ENCODE results near the gene NUMB. TPM values are rescaled to one million over a fixed set of nuclear protein-coding genes. Genes with fewer than 3 reads are reported as not detected.

Gene NUMB
- total and polyA plus RNA-seq, 2 of the 4 experiments (the other 2 are of a cell fraction) = 45.9 to 114 TPM

DNA sequence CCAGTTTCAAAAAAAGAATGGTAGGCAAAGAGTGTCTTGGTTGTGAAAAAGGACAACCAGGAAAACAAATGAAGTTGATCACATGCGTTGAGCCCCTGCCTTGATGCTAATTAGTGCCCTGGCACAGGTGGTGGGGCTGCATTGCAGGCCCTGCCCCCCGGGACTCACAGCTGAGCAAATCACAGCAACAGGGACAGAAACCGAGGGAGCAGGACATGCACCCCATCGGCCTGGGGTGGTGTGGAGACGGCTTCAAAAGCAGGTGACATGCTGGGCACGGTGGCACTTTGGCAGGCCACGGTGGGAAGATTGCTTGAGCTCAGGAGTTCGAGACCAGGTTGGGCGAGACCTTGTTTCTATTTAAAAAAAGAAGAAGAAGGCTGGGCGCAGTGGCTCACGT, 222.2 kb downstream of the NUMB start:
- 73% methylated on average over 4 of the region's 11 CpGs; no CpG with 5 or more reads in 1 of the 2 experiments for WGBS, 2 experiments (ENCODE audit: extremely low coverage in 2 of 2, insufficient read length in 1 of 2)
- Histone ChIP-seq H2AK5ac (ENCODE audit: low read depth, low read length) (no peak overlapping the region), H3K9me3 (ENCODE audit: control insufficient read depth, insufficient read depth, low read length) (no peaks in the 10 kb centered on the region), H2BK120ac (ENCODE audit: low read depth, low read length) (no peak overlapping the region), H3K56ac (ENCODE audit: extremely low read depth, insufficient read depth, low read length) (no peak overlapping the region), H3K4me2 (ENCODE audit: low read depth, low read length) (no peak overlapping the region), H4K20me1 (ENCODE audit: insufficient read depth, low read length) (peaks cover 5% of the 10 kb centered on the region; the same call in 1 of the 2 replicates), H3K36me3 (ENCODE audit: control insufficient read depth, insufficient read depth, low read length) (no peaks in the 10 kb centered on the region), H3K27me3 (ENCODE audit: control insufficient read depth, insufficient read depth, low read length) (peaks cover 57% of the 10 kb centered on the region), H4K91ac (ENCODE audit: insufficient read depth, low read depth, low read length) (no peak overlapping the region), H2AFZ (replicated peaks; ENCODE audit: low read length, poor library complexity) (no peak overlapping the region), H3K27ac (ENCODE audit: insufficient read depth, low read length) (no peak overlapping the region), H3K23ac (ENCODE audit: low read depth, low read length) (no peak overlapping the region), H3K14ac (replicated peaks; ENCODE audit: low read depth, low read length) (no peak overlapping the region), H2BK5ac (ENCODE audit: low read depth, low read length, poor library complexity, severe bottlenecking) (no peak overlapping the region), H3K4ac (ENCODE audit: low read depth, low read length) (no peak overlapping the region), H2AK9ac (replicated peaks; ENCODE audit: low read depth, low read length, poor library complexity) (no peak overlapping the region), H3K9ac (ENCODE audit: low read depth, low read length) (no peak overlapping the region), H3K4me1 (ENCODE audit: control insufficient read depth, insufficient read depth, low read length) (peaks cover 25% of the 10 kb centered on the region), H3K4me3 (ENCODE audit: insufficient read depth, low read depth, low read length) (no peak overlapping the region), H3K79me1 (ENCODE audit: low read depth in 1 of 2, low read length in 2 of 2) (0 out of 4 replicates have a peak, but pooled peaks cover 0 to 4% of the 10 kb centered on the region in 2 experiments), H4K5ac (ENCODE audit: low read depth, low read length) (no peak overlapping the region), H3K18ac (ENCODE audit: low read depth, low read length) (no peak overlapping the region), H4K8ac (ENCODE audit: low read depth in 2 of 2, low read length in 2 of 2) (no peak overlapping the region), H2BK15ac (ENCODE audit: low read depth, low read length) (no peak overlapping the region), H2BK20ac (ENCODE audit: low read depth, low read length) (no peak overlapping the region), H3K9me1 (ENCODE audit: insufficient read depth, low read length) (peaks cover 8% of the 10 kb centered on the region)
- ChIA-PET CTCF (no interaction called here), POLR2A (ENCODE audit: unreplicated experiment) (no interaction called here)
- no peak for ATAC-seq (ENCODE audit: low read depth)
- dilution Hi-C loops (cut with HindIII; ENCODE audit: low sequenced_read_pairs, unreplicated experiment) = no loop called here
- TF ChIP-seq SMC3 (IDR thresholded peaks at IDR 0.05; ENCODE audit: low read depth, low read length) = no peak
- no peak for TF ChIP-seq RCOR1 (IDR thresholded peaks at IDR 0.05; ENCODE audit: insufficient replicate concordance, low read length)
- no peak for TF ChIP-seq NFE2L2 (IDR thresholded peaks at IDR 0.05; ENCODE audit: low read depth, low read length)
- no peak for TF ChIP-seq FOS (IDR thresholded peaks at IDR 0.05; ENCODE audit: low read depth, low read length)
- TF ChIP-seq CTCF (conservative IDR thresholded peaks at IDR 0.05; ENCODE audit: low read depth, low read length) = no peak
- TF ChIP-seq POLR2A (IDR thresholded peaks at IDR 0.05; ENCODE audit: low read depth, low read length) = no peak
- no peak for TF ChIP-seq MAFK (IDR thresholded peaks at IDR 0.05; ENCODE audit: low read depth, low read length)
- no peak for TF ChIP-seq BHLHE40 (IDR thresholded peaks at IDR 0.05; ENCODE audit: low read depth, low read length)
- no peak for TF ChIP-seq USF2 (IDR thresholded peaks at IDR 0.05; ENCODE audit: low read depth, low read length)
- no TSS peak for BruUV-seq (replicated peaks)
- in situ Hi-C loops (cut with MboI; ENCODE audit: low sequenced_read_pairs) = no loop called here
- DNase-seq = no peak
- intact Hi-C loops (cut with micrococcal nuclease) = no loop called here

All from IMR-90 (cell line).